PC-3 (cell line): Measurements from ENCODE around the gene CHRNA4. TPM values are rescaled to one million over a fixed set of nuclear protein-coding genes. Genes with fewer than 3 reads are reported as not detected.

ENCODE experiments used
- ATAC-seq: fragments of 200-7000 bp; cut with Tn5 transposase; 2 replicates; pipeline ENCODE4 v1.9.1; 2020; ENCODE audit warnings: mild to moderate bottlenecking, moderate library complexity
- BruUV-seq: library from RNA; stranded (reverse); fragments of 400-500 nt; replicated peaks from 2 replicates; lab custom pipeline; 2021; lab: Mats Ljungman, UMichigan
- CTCF ChIA-PET: fragments of 300-600 bp; sonication (Branson Sonifier 250); formaldehyde crosslinking; loops from one replicate; lab custom pipeline; 2022; ENCODE audit warnings: antibody characterized with exemption; lab: Charles Lee
- POLR2A ChIA-PET: fragments of 300-600 bp; sonication (Branson Sonifier 250); formaldehyde crosslinking; loops from one replicate; lab custom pipeline; 2022; ENCODE audit warnings: antibody characterized with exemption; ENCODE audit not compliant: unreplicated experiment; lab: Charles Lee
- DNase-seq: peaks from one replicate; pipeline ENCODE4 v3.0.0-alpha.2; 2015
- H2AFZ ChIP-seq: fragments of 300-600 bp; sonication (generic); 2 replicates; pipeline ENCODE4 v1.6.0; 2016; ENCODE audit warnings: antibody characterized with exemption, low read length
- H3F3A ChIP-seq: fragments of 300-600 bp; sonication (generic); one replicate; pipeline ENCODE4 v1.6.0; 2017; ENCODE audit warnings: antibody characterized with exemption, low read length, control low read depth, mild to moderate bottlenecking; ENCODE audit not compliant: unreplicated experiment
- H3K27ac ChIP-seq: fragments of 300-600 bp; sonication (generic); 2 replicates; pipeline ENCODE4 v1.5.1; 2016; ENCODE audit warnings: mild to moderate bottlenecking, low read length
- H3K27me3 ChIP-seq: fragments of 300-600 bp; sonication (generic); 2 replicates; pipeline ENCODE4 v1.6.1; 2016; ENCODE audit warnings: low read length, mixed read lengths
- H3K36me3 ChIP-seq: fragments of 300-600 bp; sonication (generic); 2 replicates; pipeline ENCODE4 v1.6.1; 2016; ENCODE audit warnings: low read depth, mixed run types, low read length, mixed read lengths
- H3K4me1 ChIP-seq: fragments of 300-600 bp; sonication (generic); 2 replicates; pipeline ENCODE4 v1.5.1; 2016; ENCODE audit warnings: low read length; ENCODE audit not compliant: insufficient read depth
- H3K4me2 ChIP-seq: fragments of 300-600 bp; sonication (generic); 2 replicates; pipeline ENCODE4 v1.6.0; 2016; ENCODE audit warnings: low read length
- H3K4me3 ChIP-seq: fragments of 300-600 bp; sonication (generic); 2 replicates; pipeline ENCODE4 v1.5.1; 2016; ENCODE audit warnings: mild to moderate bottlenecking, low read length, mixed read lengths
- H3K79me2 ChIP-seq: fragments of 300-600 bp; sonication (generic); 2 replicates; pipeline ENCODE4 v1.6.1; 2017; ENCODE audit warnings: low read length, mixed read lengths
- H3K9ac ChIP-seq: fragments of 300-600 bp; sonication (generic); 2 replicates; pipeline ENCODE4 v1.6.0; 2016; ENCODE audit warnings: mild to moderate bottlenecking, low read length
- H3K9me2 ChIP-seq: fragments of 300-600 bp; sonication (generic); replicated peaks from 2 replicates; pipeline ENCODE4 v1.6.1; 2016; ENCODE audit warnings: mixed run types, low read length, mixed read lengths
- H3K9me3 ChIP-seq: fragments of 300-600 bp; sonication (generic); 2 replicates; pipeline ENCODE4 v1.6.1; 2016; ENCODE audit warnings: low read length, mixed read lengths
- H4K20me1 ChIP-seq: fragments of 300-600 bp; sonication (generic); 2 replicates; pipeline ENCODE4 v1.6.1; 2016; ENCODE audit warnings: low read length, mixed read lengths
- EZH2 ChIP-seq: fragments of 300-600 bp; sonication (generic); IDR thresholded peaks from one replicate; pipeline ENCODE4 v1.6.1; 2017; ENCODE audit warnings: antibody characterized with exemption, mild to moderate bottlenecking, low read length; ENCODE audit not compliant: unreplicated experiment
- EZH2phosphoT487 ChIP-seq: fragments of 300-600 bp; sonication (generic); IDR thresholded peaks from 2 replicates; pipeline ENCODE4 v1.6.1; 2018; ENCODE audit warnings: mild to moderate bottlenecking, antibody characterized with exemption, low read length, borderline replicate concordance
- intact Hi-C: fragments of 100-400 bp; cut with micrococcal nuclease; formaldehyde crosslinking; loops from 2 replicates; pipeline ENCODE4 v1.9.0; 2023
- total RNA-seq: library from RNA; depleted of rRNA; stranded (reverse); fragments of >200 nt; gene quantifications from 2 replicates; pipeline ENCODE4 v1.2.3, GENCODE V29; 2014
- TF ChIP-seq, protein P1 (sequence below): fragments of 300-600 bp; sonication (generic); conservative IDR thresholded peaks from 2 replicates; pipeline ENCODE4 v1.5.1; 2017; ENCODE audit warnings: antibody characterized with exemption, low read depth, mild to moderate bottlenecking, low read length

CHRNA4 gene
- total RNA-seq, 1 experiment from 2014 or later = not detected

DNA sequence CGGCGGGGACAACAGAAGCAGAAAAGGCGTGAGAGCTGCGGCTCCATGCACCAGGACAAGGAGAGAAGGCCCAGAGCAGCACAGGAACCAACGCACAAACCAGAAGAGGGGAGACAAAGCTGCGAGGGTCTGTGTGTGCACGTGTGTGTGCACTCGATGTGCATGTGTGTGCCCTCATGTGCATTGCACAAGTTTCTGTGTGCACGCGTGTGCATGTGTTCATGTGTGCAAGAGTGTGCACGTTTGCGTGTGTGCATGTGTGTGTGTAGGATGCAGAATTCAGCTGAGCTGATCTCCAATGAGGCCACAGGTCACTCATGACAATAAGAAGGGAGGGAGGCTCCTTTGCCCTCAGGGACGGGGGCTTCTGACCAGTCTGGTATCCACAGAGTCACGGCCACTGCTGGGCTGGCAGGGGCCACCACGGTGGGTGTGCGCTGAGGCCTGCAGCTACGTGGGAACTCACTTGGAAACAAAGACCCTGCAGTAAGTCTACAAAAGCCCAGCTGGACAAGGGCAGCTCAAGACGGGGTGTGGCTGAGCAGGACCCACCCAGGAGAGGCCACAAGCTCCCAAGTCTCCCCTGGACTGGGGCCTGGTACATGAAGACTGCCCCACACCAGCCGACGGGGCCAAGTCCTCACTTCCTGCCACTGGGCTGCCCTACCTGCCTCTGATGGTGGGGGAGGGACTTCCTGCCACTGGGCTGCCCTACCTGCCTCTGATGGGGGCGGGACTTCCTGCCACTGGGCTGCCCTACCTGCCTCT is 48.1 kb upstream of the CHRNA4 start:
- intact Hi-C loops = no loop called here

DNA sequence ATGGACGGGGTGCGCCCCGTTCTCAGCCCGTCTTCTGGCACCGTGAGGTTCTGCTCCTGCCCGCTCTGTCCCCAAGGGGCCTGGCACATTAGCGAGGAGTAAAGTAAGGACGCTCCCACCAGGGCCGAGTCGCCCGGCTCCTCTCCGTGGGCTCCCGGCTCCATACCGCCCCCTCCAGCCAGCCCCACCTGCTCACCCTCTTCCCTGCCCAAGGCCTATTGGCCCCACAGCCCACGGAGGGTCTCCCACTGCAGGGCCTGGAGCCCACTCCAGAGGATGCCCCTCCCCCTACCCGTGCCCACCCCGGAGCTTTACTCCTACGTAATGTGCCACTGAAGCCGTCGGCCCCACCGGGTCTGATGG is 47.5 kb upstream of the CHRNA4 start:
- H3K9me3 ChIP-seq = no peaks in the 10 kb centered on the region
- ChIA-PET POLR2A (no interaction called here), CTCF (no interaction called here)
- DNase-seq (no peak), ATAC-seq (no peak)
- TF ChIP-seq, protein P1, sequence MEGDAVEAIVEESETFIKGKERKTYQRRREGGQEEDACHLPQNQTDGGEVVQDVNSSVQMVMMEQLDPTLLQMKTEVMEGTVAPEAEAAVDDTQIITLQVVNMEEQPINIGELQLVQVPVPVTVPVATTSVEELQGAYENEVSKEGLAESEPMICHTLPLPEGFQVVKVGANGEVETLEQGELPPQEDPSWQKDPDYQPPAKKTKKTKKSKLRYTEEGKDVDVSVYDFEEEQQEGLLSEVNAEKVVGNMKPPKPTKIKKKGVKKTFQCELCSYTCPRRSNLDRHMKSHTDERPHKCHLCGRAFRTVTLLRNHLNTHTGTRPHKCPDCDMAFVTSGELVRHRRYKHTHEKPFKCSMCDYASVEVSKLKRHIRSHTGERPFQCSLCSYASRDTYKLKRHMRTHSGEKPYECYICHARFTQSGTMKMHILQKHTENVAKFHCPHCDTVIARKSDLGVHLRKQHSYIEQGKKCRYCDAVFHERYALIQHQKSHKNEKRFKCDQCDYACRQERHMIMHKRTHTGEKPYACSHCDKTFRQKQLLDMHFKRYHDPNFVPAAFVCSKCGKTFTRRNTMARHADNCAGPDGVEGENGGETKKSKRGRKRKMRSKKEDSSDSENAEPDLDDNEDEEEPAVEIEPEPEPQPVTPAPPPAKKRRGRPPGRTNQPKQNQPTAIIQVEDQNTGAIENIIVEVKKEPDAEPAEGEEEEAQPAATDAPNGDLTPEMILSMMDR = no peak
- TF ChIP-seq EZH2 = no peak
- TF ChIP-seq EZH2phosphoT487 = no peak
- H3K79me2 ChIP-seq = no peaks in the 10 kb centered on the region
- H3K4me2 ChIP-seq = no peak overlapping the region
- H3K36me3 ChIP-seq = no peaks in the 10 kb centered on the region
- no peak overlapping the region for H3K27ac ChIP-seq
- H3K4me1 ChIP-seq = no peaks in the 10 kb centered on the region
- no peak overlapping the region for H3K4me3 ChIP-seq
- H2AFZ ChIP-seq = no peak overlapping the region
- intact Hi-C loops = no loop called here
- no peaks in the 10 kb centered on the region for H3K27me3 ChIP-seq
- no peaks in the 10 kb centered on the region for H3K9me2 ChIP-seq
- no peak overlapping the region for H3K9ac ChIP-seq
- H3F3A ChIP-seq = no peaks in the 10 kb centered on the region
- BruUV-seq = no TSS peak
- no peaks in the 10 kb centered on the region for H4K20me1 ChIP-seq

More for the DNA sequence above, 48.1 kb upstream of the CHRNA4 start:
- ChIA-PET POLR2A (no interaction called here), CTCF (no interaction called here)
- ATAC-seq (no peak), DNase-seq (no peak)
- H3K79me2 ChIP-seq = no peaks in the 10 kb centered on the region
- H3K4me3 ChIP-seq = no peak overlapping the region
- no peaks in the 10 kb centered on the region for H3F3A ChIP-seq
- no peaks in the 10 kb centered on the region for H3K9me3 ChIP-seq
- H3K9ac ChIP-seq = no peak overlapping the region
- TF ChIP-seq EZH2phosphoT487 (no peak), EZH2 (no peak)
- TF ChIP-seq, protein P1 = no peak
- peaks cover 4% of the 10 kb centered on the region for H3K27me3 ChIP-seq
- no peaks in the 10 kb centered on the region for H3K9me2 ChIP-seq
- no peaks in the 10 kb centered on the region for H3K36me3 ChIP-seq
- H4K20me1 ChIP-seq = no peaks in the 10 kb centered on the region
- no peak overlapping the region for H3K27ac ChIP-seq
- H2AFZ ChIP-seq = no peak overlapping the region
- BruUV-seq = no TSS peak
- no peak overlapping the region for H3K4me2 ChIP-seq
- H3K4me1 ChIP-seq = no peaks in the 10 kb centered on the region

DNA sequence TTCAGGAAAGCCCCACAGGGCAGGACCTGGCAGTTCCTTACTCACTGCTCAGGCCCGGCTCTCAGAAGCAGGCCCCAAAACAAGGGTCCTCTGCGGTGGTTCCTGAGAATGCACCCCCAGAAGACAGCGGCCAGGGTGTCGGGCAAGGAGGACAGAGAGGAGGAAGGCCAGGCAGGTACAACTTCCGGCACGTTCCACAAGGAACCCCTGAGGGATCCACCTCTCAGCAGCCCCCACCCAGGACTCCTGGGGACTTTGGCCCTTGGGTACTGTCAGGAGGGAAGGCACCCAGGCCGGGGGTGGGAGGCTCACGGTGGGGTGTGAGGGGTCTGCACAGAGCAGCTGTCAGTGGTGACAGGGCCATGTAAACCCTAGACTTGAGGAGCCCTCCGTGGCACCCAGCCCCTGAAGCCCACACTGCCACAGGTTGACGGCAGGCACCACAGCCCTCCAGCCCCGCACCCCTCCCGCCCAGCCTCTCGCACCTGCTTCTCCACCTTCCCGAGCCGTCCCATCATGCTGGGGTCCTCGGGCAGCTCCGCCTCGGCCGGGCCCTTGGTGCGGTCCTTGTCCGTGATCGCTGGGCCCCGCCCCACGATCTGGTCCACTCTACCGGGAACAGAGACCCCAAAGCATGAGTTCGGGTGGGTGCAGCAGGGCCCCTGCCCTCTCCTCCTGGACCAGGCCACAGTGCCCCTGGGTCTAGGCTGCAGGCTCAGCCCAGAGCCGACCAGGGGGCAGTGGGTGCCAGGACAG is 47.0 kb upstream of the CHRNA4 start:
- Histone ChIP-seq H3K36me3 (no peaks in the 10 kb centered on the region), H3F3A (no peaks in the 10 kb centered on the region), H3K4me3 (no peak overlapping the region), H3K79me2 (no peaks in the 10 kb centered on the region), H2AFZ (no peak overlapping the region), H3K4me2 (no peak overlapping the region), H3K27ac (no peak overlapping the region), H3K9ac (no peak overlapping the region), H3K9me3 (no peaks in the 10 kb centered on the region), H4K20me1 (no peaks in the 10 kb centered on the region), H3K27me3 (no peaks in the 10 kb centered on the region), H3K9me2 (no peaks in the 10 kb centered on the region), H3K4me1 (no peaks in the 10 kb centered on the region)
- DNase-seq (no peak), ATAC-seq (no peak)
- intact Hi-C loops = no loop called here
- ChIA-PET POLR2A (no interaction called here), CTCF (no interaction called here)
- TF ChIP-seq, protein P1 = no peak
- TF ChIP-seq EZH2phosphoT487 (no peak), EZH2 (no peak)
- no TSS peak for BruUV-seq
